ENCODE data around the gene DBNL.

DNA sequence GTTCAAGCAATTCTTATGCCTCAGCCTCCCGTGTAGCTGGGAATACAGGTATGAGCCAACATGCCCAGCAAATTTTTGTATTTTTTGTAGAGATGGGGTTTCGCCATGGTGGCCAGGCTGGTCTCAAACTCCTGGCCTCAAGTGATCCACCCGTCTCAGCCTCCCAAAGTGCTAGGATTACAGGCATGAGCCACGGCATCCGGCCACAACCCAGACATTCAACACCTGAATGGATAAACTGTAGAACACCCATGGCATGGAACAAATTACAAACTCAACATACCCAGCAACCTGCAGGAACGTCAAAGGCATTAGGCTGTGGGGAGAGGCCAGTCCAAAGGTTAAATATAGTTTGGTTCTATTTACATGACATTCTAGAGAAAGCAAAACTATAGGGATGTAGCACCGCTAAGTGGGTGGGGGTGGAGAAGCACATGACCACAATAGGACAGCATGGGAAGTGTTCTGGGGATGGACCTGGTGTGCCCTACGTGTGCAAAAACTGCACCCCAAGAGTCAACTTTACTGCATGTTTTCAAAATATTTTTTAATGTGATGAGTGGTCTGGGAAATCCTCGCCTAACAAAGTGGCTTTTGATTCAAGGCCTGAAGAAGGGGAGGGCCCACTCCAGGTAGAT, 27.3 kb downstream of the DBNL start:
- TF ChIP-seq CSRNP3 (CRISPR knock-in tag; IDR thresholded peaks at IDR 0.05), result no peak
- no peak for TF ChIP-seq ISL1 (CRISPR knock-in tag; IDR thresholded peaks at IDR 0.05)
